ENCODE data around the gene TRPC3. TPM values are rescaled to one million over a fixed set of nuclear protein-coding genes. Genes with fewer than 3 reads are reported as not detected.

TRPC3 gene
- total RNA-seq, 1 donor from 2014 or later: 0.17 TPM

DNA sequence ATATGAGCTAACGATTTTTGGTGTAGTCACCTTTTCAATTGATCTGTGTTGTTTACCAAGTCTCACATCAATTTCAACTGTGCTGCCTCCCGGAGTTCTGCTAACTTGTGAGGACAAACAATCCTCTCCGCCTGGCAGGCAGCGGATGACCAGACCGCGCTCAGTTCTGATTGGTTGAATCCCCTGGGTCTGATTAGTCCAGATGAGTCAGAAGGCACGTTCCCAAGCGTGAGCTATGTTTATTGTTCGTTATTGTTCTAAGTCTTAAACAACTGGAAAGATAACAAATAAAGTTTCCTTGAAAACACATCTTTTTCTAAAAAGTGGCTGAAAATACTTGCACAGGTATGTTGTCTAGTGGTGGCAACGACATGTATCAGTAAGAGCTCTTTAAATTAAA is 37.9 kb upstream of the TRPC3 start:
- no peak overlapping the region for H3K9ac ChIP-seq
- Mint-ChIP-seq H3K4me1 (no peaks in the 10 kb centered on the region), H3K9me3 (no peaks in the 10 kb centered on the region), H3K27me3 (ENCODE audit: insufficient read depth, low read depth) (no peaks in the 10 kb centered on the region), H3K36me3 (no peaks in the 10 kb centered on the region), H3K4me3 (no peak overlapping the region), H3K27ac (no peak overlapping the region)
- H3K27me3 ChIP-seq: no peaks in the 10 kb centered on the region
- peak; percentile 28 for DNase-seq (ENCODE audit: low spot score)
- H3K36me3 ChIP-seq: no peaks in the 10 kb centered on the region
- no peaks in the 10 kb centered on the region for H3K9me3 ChIP-seq (ENCODE audit: low read depth)
- no peak overlapping the region for H3K4me3 ChIP-seq
- H3K27ac ChIP-seq: no peak overlapping the region
- H3K4me1 ChIP-seq: no peaks in the 10 kb centered on the region
- no peak overlapping the region for H3K4me2 ChIP-seq
- no peak for TF ChIP-seq EZH2 (IDR thresholded peaks at IDR 0.05)
- TF ChIP-seq, protein P1, sequence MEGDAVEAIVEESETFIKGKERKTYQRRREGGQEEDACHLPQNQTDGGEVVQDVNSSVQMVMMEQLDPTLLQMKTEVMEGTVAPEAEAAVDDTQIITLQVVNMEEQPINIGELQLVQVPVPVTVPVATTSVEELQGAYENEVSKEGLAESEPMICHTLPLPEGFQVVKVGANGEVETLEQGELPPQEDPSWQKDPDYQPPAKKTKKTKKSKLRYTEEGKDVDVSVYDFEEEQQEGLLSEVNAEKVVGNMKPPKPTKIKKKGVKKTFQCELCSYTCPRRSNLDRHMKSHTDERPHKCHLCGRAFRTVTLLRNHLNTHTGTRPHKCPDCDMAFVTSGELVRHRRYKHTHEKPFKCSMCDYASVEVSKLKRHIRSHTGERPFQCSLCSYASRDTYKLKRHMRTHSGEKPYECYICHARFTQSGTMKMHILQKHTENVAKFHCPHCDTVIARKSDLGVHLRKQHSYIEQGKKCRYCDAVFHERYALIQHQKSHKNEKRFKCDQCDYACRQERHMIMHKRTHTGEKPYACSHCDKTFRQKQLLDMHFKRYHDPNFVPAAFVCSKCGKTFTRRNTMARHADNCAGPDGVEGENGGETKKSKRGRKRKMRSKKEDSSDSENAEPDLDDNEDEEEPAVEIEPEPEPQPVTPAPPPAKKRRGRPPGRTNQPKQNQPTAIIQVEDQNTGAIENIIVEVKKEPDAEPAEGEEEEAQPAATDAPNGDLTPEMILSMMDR (IDR thresholded peaks at IDR 0.05): no peak
- no peak for TF ChIP-seq EZH2phosphoT487 (IDR thresholded peaks at IDR 0.05)
- H3F3A ChIP-seq (ENCODE audit: low read depth): no peaks in the 10 kb centered on the region
- H3K79me2 ChIP-seq (ENCODE audit: low read depth): no peaks in the 10 kb centered on the region
- no peak overlapping the region for H2AFZ ChIP-seq (replicated peaks)
- H4K20me1 ChIP-seq (ENCODE audit: low read depth): no peaks in the 10 kb centered on the region

DNA sequence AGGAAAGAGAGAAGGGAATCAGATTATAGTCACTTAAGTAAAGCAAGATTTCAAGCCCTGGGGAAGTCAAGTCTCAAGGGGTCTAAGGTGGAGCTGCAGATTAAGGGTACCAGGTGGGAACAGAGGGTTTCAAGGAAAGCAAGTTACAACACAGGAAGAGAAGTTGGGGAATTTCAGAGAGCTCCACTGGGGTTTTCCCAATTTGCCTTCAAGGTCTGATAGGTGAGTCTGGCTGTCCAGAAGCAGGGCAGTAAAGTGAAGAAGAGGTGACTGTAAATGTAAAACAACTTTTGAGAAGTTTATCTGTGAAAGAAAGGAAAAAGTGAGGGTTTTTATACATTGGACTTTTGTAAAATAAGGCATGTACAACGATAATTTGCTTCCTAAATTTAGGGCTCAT is 37.1 kb upstream of the TRPC3 start:
- no peaks in the 10 kb centered on the region for H3K27me3 ChIP-seq

DNA sequence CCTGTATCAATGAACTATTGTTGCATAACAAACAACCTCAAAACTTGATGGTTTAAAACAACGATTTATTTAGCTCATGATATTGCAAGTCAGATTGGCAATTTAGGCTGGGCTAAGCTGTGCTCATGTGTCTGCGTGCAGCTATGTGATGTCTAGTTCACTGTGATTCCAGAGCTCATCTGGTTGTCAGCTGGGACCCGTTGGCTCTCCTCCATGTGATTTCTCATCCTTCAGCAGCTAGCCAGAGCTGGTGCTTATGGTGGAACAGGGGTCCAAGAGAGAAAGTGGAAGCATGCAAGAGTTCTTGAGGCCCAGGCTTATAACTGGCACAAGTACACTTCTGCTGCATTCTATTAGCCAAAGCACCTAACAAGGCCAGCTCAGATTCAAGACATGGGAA is 28.8 kb upstream of the TRPC3 start:
- Mint-ChIP-seq H3K9me3 (no peaks in the 10 kb centered on the region), H3K4me1 (peaks cover 2% of the 10 kb centered on the region), H3K27me3 (ENCODE audit: insufficient read depth, low read depth) (peaks cover 2% of the 10 kb centered on the region), H3K36me3 (no peaks in the 10 kb centered on the region), H3K27ac (no peak overlapping the region), H3K4me3 (no peak overlapping the region)
- Histone ChIP-seq H3K27ac (no peak overlapping the region), H4K20me1 (ENCODE audit: low read depth) (no peaks in the 10 kb centered on the region), H3K27me3 (no peaks in the 10 kb centered on the region), H3K4me3 (no peak overlapping the region), H3K4me2 (no peak overlapping the region), H3F3A (ENCODE audit: low read depth) (no peaks in the 10 kb centered on the region), H3K4me1 (no peaks in the 10 kb centered on the region), H3K9me3 (ENCODE audit: low read depth) (no peaks in the 10 kb centered on the region), H3K79me2 (ENCODE audit: low read depth) (no peaks in the 10 kb centered on the region), H3K9ac (no peak overlapping the region), H3K36me3 (no peaks in the 10 kb centered on the region), H2AFZ (replicated peaks) (no peak overlapping the region)
- TF ChIP-seq EZH2 (IDR thresholded peaks at IDR 0.05): no peak
- no peak for TF ChIP-seq EZH2phosphoT487 (IDR thresholded peaks at IDR 0.05)
- TF ChIP-seq, protein P1 (IDR thresholded peaks at IDR 0.05): no peak
- DNase-seq (ENCODE audit: low spot score): no peak

More for the DNA sequence above, 37.1 kb upstream of the TRPC3 start:
- Histone ChIP-seq H2AFZ (replicated peaks) (no peak overlapping the region), H4K20me1 (ENCODE audit: low read depth) (no peaks in the 10 kb centered on the region), H3K9ac (no peak overlapping the region), H3F3A (ENCODE audit: low read depth) (no peaks in the 10 kb centered on the region), H3K4me2 (no peak overlapping the region), H3K79me2 (ENCODE audit: low read depth) (no peaks in the 10 kb centered on the region), H3K4me1 (no peaks in the 10 kb centered on the region), H3K9me3 (ENCODE audit: low read depth) (no peaks in the 10 kb centered on the region), H3K36me3 (no peaks in the 10 kb centered on the region), H3K4me3 (no peak overlapping the region), H3K27ac (no peak overlapping the region)
- Mint-ChIP-seq H3K27me3 (ENCODE audit: insufficient read depth, low read depth) (no peaks in the 10 kb centered on the region), H3K36me3 (no peaks in the 10 kb centered on the region), H3K4me3 (no peak overlapping the region), H3K27ac (no peak overlapping the region), H3K4me1 (no peaks in the 10 kb centered on the region), H3K9me3 (no peaks in the 10 kb centered on the region)
- DNase-seq (ENCODE audit: low spot score): no peak
- TF ChIP-seq EZH2 (IDR thresholded peaks at IDR 0.05) (no peak), EZH2phosphoT487 (IDR thresholded peaks at IDR 0.05) (no peak)
- TF ChIP-seq, protein P1 (IDR thresholded peaks at IDR 0.05): no peak

DNA sequence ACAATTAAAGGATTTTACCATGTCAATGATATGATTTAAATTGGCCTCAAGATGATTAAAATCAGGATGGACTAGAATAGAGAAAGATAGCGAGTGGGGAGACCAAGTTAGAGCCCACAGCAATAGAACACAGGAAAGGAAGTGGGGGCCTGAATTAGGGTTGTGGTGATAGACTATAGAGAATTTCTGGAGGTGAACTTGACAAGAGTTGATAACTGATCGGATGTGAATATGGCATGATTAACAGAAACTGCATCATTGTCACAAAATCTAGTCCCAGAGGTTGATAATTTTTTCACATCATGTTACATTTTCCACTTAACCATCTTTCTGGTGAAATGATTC is 26.3 kb upstream of the TRPC3 start:
- Histone ChIP-seq H3K4me2 (no peak overlapping the region), H2AFZ (replicated peaks) (no peak overlapping the region)

More for the DNA sequence above, 26.3 kb upstream of the TRPC3 start:
- Histone ChIP-seq H3F3A (ENCODE audit: low read depth) (no peaks in the 10 kb centered on the region), H3K4me3 (no peak overlapping the region), H3K36me3 (no peaks in the 10 kb centered on the region), H4K20me1 (ENCODE audit: low read depth) (no peaks in the 10 kb centered on the region), H3K9me3 (ENCODE audit: low read depth) (no peaks in the 10 kb centered on the region), H3K4me1 (no peaks in the 10 kb centered on the region), H3K9ac (no peak overlapping the region), H3K27ac (no peak overlapping the region), H3K27me3 (no peaks in the 10 kb centered on the region), H3K79me2 (ENCODE audit: low read depth) (no peaks in the 10 kb centered on the region)
- no peak for TF ChIP-seq EZH2 (IDR thresholded peaks at IDR 0.05)
- TF ChIP-seq, protein P1 (IDR thresholded peaks at IDR 0.05): no peak
- TF ChIP-seq EZH2phosphoT487 (IDR thresholded peaks at IDR 0.05): no peak
- H3K4me1 Mint-ChIP-seq: peaks cover 2% of the 10 kb centered on the region
- no peaks in the 10 kb centered on the region for H3K36me3 Mint-ChIP-seq
- no peak overlapping the region for H3K4me3 Mint-ChIP-seq
- H3K27ac Mint-ChIP-seq: no peak overlapping the region
- DNase-seq (ENCODE audit: low spot score): no peak
- H3K9me3 Mint-ChIP-seq: no peaks in the 10 kb centered on the region
- H3K27me3 Mint-ChIP-seq (ENCODE audit: insufficient read depth, low read depth): peaks cover 2% of the 10 kb centered on the region
